ENCODE data around the gene SMAP2. TPM values are rescaled to one million over a fixed set of nuclear protein-coding genes. Genes with fewer than 3 reads are reported as not detected.

The SMAP2 gene
- polyA plus RNA-seq, 2 of the 4 experiments (the other 2 are of a cell fraction): 6.4 to 7.7 TPM

DNA sequence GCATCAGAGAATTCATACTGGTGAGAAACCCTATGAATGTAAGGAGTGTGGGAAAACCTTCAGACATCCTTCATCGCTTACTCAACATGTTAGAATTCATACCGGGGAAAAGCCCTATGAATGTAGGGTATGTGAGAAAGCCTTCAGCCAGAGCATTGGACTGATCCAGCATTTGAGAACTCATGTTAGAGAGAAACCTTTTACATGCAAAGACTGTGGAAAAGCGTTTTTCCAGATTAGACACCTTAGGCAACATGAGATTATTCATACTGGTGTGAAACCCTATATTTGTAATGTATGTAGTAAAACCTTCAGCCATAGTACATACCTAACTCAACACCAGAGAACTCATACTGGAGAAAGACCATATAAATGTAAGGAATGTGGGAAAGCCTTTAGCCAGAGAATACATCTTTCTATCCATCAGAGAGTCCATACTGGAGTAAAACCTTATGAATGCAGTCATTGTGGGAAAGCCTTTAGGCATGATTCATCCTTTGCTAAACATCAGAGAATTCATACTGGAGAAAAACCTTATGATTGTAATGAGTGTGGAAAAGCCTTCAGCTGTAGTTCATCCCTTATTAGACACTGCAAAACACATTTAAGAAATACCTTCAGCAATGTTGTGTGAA, 89.5 kb downstream of the SMAP2 start:
- Histone ChIP-seq H3K4me3 (no peak overlapping the region), H3K4me2 (no peak overlapping the region), H3K27ac (no peak overlapping the region), H3K4me1 (no peaks in the 10 kb centered on the region), H3K9me3 (peaks cover 82% of the 10 kb centered on the region)
- FAIRE-seq (no peak), ATAC-seq (no peak), DNase-seq (ENCODE audit: low read depth in 1 of 2, low spot score in 1 of 2) (peak in 1 of 2 experiments; percentile 11)
- TF ChIP-seq NPAS2 (CRISPR knock-in tag; IDR thresholded peaks at IDR 0.05; ENCODE audit: borderline replicate concordance) (no peak), ZFP36 (IDR thresholded peaks at IDR 0.05; ENCODE audit: borderline replicate concordance, partially characterized antibody) (no peak), RNF2 (IDR thresholded peaks at IDR 0.05; ENCODE audit: borderline replicate concordance, low read depth) (no peak), GATA3 (IDR thresholded peaks at IDR 0.05; ENCODE audit: borderline replicate concordance) (peak; percentile 44; the same call in 1 of the 2 replicates)
- TF ChIP-seq, protein P1, sequence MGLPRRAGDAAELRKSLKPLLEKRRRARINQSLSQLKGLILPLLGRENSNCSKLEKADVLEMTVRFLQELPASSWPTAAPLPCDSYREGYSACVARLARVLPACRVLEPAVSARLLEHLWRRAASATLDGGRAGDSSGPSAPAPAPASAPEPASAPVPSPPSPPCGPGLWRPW (IDR thresholded peaks at IDR 0.05): peak; percentile 26; the same call in 1 of the 2 replicates
- 64% methylated on average over 3 of the region's 3 CpGs for WGBS (ENCODE audit: missing lambda C conversion rate)
- ChIA-PET CTCF (no interaction called here), POLR2A (no interaction called here)

DNA sequence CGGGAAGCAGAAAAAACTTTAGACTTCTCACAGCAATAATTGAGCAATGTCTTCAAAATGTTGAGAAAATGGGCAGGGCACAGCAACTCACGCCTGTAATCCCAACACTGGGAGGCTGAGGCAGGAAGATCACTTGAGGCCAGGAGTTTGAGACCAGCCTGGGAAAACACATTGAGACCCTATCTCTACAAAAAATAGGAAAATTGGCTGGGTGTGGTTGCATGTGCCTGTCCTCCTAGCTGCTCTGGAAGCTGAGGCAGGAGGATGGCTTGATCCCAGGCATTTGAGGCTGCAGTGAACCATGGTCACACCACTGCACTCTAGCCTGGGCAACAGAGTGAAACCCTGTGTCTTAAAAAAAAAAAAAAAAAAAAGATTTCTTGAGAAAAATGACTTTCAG, 95.8 kb downstream of the SMAP2 start:
- CTCF ChIA-PET: no interaction called here

More for the DNA sequence above, 95.8 kb downstream of the SMAP2 start:
- POLR2A ChIA-PET: no interaction called here
- no peak overlapping the region for H3K27ac ChIP-seq
- H3K4me3 ChIP-seq: no peak overlapping the region
- TF ChIP-seq NFE2L2 (conservative IDR thresholded peaks at IDR 0.05; ENCODE audit: low read length) (no peak), BHLHE40 (IDR thresholded peaks at IDR 0.05; ENCODE audit: low read depth, low read length) (no peak), SMC3 (IDR thresholded peaks at IDR 0.05) (no peak), EHF (CRISPR knock-in tag; IDR thresholded peaks at IDR 0.05) (no peak), TP53 (CRISPR knock-in tag; IDR thresholded peaks at IDR 0.05) (no peak), EP300 (IDR thresholded peaks at IDR 0.05) (no peak), EHMT2 (IDR thresholded peaks at IDR 0.05; ENCODE audit: low read depth) (no peak), HOXB5 (CRISPR knock-in tag; IDR thresholded peaks at IDR 0.05) (no peak), ZNF302 (CRISPR knock-in tag; IDR thresholded peaks at IDR 0.05) (no peak), RCOR1 (IDR thresholded peaks at IDR 0.05; ENCODE audit: low read depth, low read length) (no peak), FOSL2 (IDR thresholded peaks at IDR 0.05) (no peak), FOSL2 (CRISPR knock-in tag; IDR thresholded peaks at IDR 0.05) (no peak), FOXS1 (CRISPR knock-in tag; IDR thresholded peaks at IDR 0.05) (no peak), ZSCAN20 (CRISPR knock-in tag; IDR thresholded peaks at IDR 0.05) (no peak), SREBF2 (IDR thresholded peaks at IDR 0.05) (no peak), FOSB (CRISPR knock-in tag; IDR thresholded peaks at IDR 0.05) (no peak)
- TF ChIP-seq, protein P2, sequence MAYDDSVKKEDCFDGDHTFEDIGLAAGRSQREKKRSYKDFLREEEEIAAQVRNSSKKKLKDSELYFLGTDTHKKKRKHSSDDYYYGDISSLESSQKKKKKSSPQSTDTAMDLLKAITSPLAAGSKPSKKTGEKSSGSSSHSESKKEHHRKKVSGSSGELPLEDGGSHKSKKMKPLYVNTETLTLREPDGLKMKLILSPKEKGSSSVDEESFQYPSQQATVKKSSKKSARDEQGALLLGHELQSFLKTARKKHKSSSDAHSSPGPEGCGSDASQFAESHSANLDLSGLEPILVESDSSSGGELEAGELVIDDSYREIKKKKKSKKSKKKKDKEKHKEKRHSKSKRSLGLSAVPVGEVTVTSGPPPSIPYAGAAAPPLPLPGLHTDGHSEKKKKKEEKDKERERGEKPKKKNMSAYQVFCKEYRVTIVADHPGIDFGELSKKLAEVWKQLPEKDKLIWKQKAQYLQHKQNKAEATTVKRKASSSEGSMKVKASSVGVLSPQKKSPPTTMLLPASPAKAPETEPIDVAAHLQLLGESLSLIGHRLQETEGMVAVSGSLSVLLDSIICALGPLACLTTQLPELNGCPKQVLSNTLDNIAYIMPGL (CRISPR knock-in tag; IDR thresholded peaks at IDR 0.05; ENCODE audit: borderline replicate concordance): no peak
- TF ChIP-seq, protein P3, sequence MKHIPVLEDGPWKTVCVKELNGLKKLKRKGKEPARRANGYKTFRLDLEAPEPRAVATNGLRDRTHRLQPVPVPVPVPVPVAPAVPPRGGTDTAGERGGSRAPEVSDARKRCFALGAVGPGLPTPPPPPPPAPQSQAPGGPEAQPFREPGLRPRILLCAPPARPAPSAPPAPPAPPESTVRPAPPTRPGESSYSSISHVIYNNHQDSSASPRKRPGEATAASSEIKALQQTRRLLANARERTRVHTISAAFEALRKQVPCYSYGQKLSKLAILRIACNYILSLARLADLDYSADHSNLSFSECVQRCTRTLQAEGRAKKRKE (CRISPR knock-in tag; IDR thresholded peaks at IDR 0.05; ENCODE audit: low read depth): no peak
- TF ChIP-seq, protein P4, sequence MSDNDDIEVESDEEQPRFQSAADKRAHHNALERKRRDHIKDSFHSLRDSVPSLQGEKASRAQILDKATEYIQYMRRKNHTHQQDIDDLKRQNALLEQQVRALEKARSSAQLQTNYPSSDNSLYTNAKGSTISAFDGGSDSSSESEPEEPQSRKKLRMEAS (IDR thresholded peaks at IDR 0.05): no peak
- TF ChIP-seq, protein P5, sequence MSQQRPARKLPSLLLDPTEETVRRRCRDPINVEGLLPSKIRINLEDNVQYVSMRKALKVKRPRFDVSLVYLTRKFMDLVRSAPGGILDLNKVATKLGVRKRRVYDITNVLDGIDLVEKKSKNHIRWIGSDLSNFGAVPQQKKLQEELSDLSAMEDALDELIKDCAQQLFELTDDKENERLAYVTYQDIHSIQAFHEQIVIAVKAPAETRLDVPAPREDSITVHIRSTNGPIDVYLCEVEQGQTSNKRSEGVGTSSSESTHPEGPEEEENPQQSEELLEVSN (IDR thresholded peaks at IDR 0.05; ENCODE audit: borderline replicate concordance, low read depth): no peak
- TF ChIP-seq, protein P1 (IDR thresholded peaks at IDR 0.05): no peak
- no peak overlapping the region for H3K4me2 ChIP-seq
- ATAC-seq (no peak), FAIRE-seq (no peak), DNase-seq (ENCODE audit: low read depth in 1 of 2, low spot score in 1 of 2) (no peak)
- H3K9me3 ChIP-seq: peaks cover 69% of the 10 kb centered on the region
- H3K4me1 ChIP-seq: no peaks in the 10 kb centered on the region
- 48% methylated on average over 2 of the region's 2 CpGs for WGBS (ENCODE audit: missing lambda C conversion rate)

Other genes starting within 250 kb of the SMAP2 start
- 7.9 and 8.3 TPM in 2 replicates for gene RLF, start 212.3 kb upstream of the SMAP2 start, polyA plus RNA-seq (2011; rRNA removed)
- 4.5 to 4.8 TPM (median 4.7 TPM) in 3 replicates for gene RLF, start 212.3 kb upstream of the SMAP2 start, polyA plus RNA-seq (2017; fragmentation: RNase III; extraction: RNeasy Plus Mini Kit Qiagen cat#74134 plus additional on column Dnase treatment)
- not detected in 2 replicates for gene TMCO2, start 125.8 kb upstream of the SMAP2 start, polyA plus RNA-seq (2011; rRNA removed)
- gene TMCO2, start 125.8 kb upstream of the SMAP2 start, polyA plus RNA-seq (2017; fragmentation: RNase III; extraction: RNeasy Plus Mini Kit Qiagen cat#74134 plus additional on column Dnase treatment): not detected in 3 replicates
- gene ZMPSTE24, start 115.5 kb upstream of the SMAP2 start, polyA plus RNA-seq (2011; rRNA removed): 40.5 and 61.3 TPM in 2 replicates
- 41.0 to 44.3 TPM (median 41.9 TPM) in 3 replicates for gene ZMPSTE24, start 115.5 kb upstream of the SMAP2 start, polyA plus RNA-seq (2017; fragmentation: RNase III; extraction: RNeasy Plus Mini Kit Qiagen cat#74134 plus additional on column Dnase treatment)
- 0.08 and 0.16 TPM in 2 replicates for gene COL9A2, start 56.4 kb upstream of the SMAP2 start, polyA plus RNA-seq (2011; rRNA removed)
- 0.12 to 0.32 TPM (median 0.12 TPM) in 3 replicates for gene COL9A2, start 56.4 kb upstream of the SMAP2 start, polyA plus RNA-seq (2017; fragmentation: RNase III; extraction: RNeasy Plus Mini Kit Qiagen cat#74134 plus additional on column Dnase treatment)
- 2.8 and 3.0 TPM in 2 replicates for gene ZFP69B, start 76.7 kb downstream of the SMAP2 start, polyA plus RNA-seq (2011; rRNA removed)
- gene ZFP69B, start 76.7 kb downstream of the SMAP2 start, polyA plus RNA-seq (2017; fragmentation: RNase III; extraction: RNeasy Plus Mini Kit Qiagen cat#74134 plus additional on column Dnase treatment): 1.9 to 2.3 TPM (median 1.9 TPM) in 3 replicates
- not detected in 2 replicates for gene ZFP69, start 103.6 kb downstream of the SMAP2 start, polyA plus RNA-seq (2011; rRNA removed)
- gene ZFP69, start 103.6 kb downstream of the SMAP2 start, polyA plus RNA-seq (2017; fragmentation: RNase III; extraction: RNeasy Plus Mini Kit Qiagen cat#74134 plus additional on column Dnase treatment): not detected in 3 replicates
- 4.6 and 5.7 TPM in 2 replicates for gene EXO5, start 135.0 kb downstream of the SMAP2 start, polyA plus RNA-seq (2011; rRNA removed)
- 6.4 to 7.0 TPM (median 6.7 TPM) in 3 replicates for gene EXO5, start 135.0 kb downstream of the SMAP2 start, polyA plus RNA-seq (2017; fragmentation: RNase III; extraction: RNeasy Plus Mini Kit Qiagen cat#74134 plus additional on column Dnase treatment)
- gene ZNF684, start 157.9 kb downstream of the SMAP2 start, polyA plus RNA-seq (2011; rRNA removed): 2.8 and 4.0 TPM in 2 replicates
- 2.4 to 3.0 TPM (median 2.5 TPM) in 3 replicates for gene ZNF684, start 157.9 kb downstream of the SMAP2 start, polyA plus RNA-seq (2017; fragmentation: RNase III; extraction: RNeasy Plus Mini Kit Qiagen cat#74134 plus additional on column Dnase treatment)

Measured in A549 (cell line).